ACHN (cell line): ENCODE measurements around the gene SRP72.
A peak's percentile ranks its signal among the peaks of the same experiment; 100 is the strongest.
"Not testable (repeated sequence)": the region's sequence is repeated elsewhere in the genome, so short reads cannot be mapped to it uniquely, and the experiment has no call there.

Source experiments
- DNase-seq: peaks from one replicate; pipeline ENCODE4 v3.0.0-alpha.2; 2015
- in situ Hi-C: cut with HindIII; loops from 2 replicates; pipeline ENCODE4 v1.10.0; 2017; ENCODE audit warnings: low sequenced_read_pairs, low pct_ligation_motif_present, low pct_unique_long_range_greater_than_20kb

Gene SRP72

GRCh38 chr4:56463711-56464110, 3.7 kb upstream of the SRP72 start:
- in situ Hi-C loops = no loop called here
- DNase-seq = no peak

GRCh38 chr4:56464581-56464980, 2.8 kb upstream of the SRP72 start:
- in situ Hi-C loops = no loop called here

GRCh38 chr4:56465599-56466295, 1.7 kb upstream of the SRP72 start:
- in situ Hi-C loops = no loop called here
- peak; percentile 17 for DNase-seq

More at GRCh38 chr4:56464581-56464980, 2.8 kb upstream of the SRP72 start:
- DNase-seq = no peak

- in situ Hi-C loops = not testable (repeated sequence)
- peak; percentile 82 for DNase-seq
These were observed 1.1 kb upstream of the SRP72 start for GRCh38 chr4:56466296-56466761.

- in situ Hi-C loops = no loop called here
- DNase-seq = no peak
These were observed 520 bp upstream of the SRP72 start for GRCh38 chr4:56466910-56467283.

GRCh38 chr4:56468097-56468422, 643 bp downstream of the SRP72 start:
- peak; percentile 53 for DNase-seq
- in situ Hi-C loops = no loop called here

- in situ Hi-C loops = no loop called here
- no peak for DNase-seq
These were observed 2.2 kb downstream of the SRP72 start for GRCh38 chr4:56469489-56470210.

GRCh38 chr4:56475917-56476316, 8.5 kb downstream of the SRP72 start:
- in situ Hi-C loops = no loop called here

GRCh38 chr4:56477192-56477702, 9.8 kb downstream of the SRP72 start:
- DNase-seq = no peak
- in situ Hi-C loops = no loop called here

More at GRCh38 chr4:56475917-56476316, 8.5 kb downstream of the SRP72 start:
- no peak for DNase-seq

GRCh38 chr4:56480691-56481090, 13.3 kb downstream of the SRP72 start:
- DNase-seq = no peak
- in situ Hi-C loops = no loop called here

- in situ Hi-C loops = no loop called here
- DNase-seq = no peak
These were observed 28.8 kb downstream of the SRP72 start for GRCh38 chr4:56496241-56496640.

GRCh38 chr4:56505269-56506130, 38.1 kb downstream of the SRP72 start, which contains the start of gene ARL9:
ARL9 (plus strand) TSS chr4:56505791; CDS start chr4:56505863, 72 bp downstream.
- peak; percentile 18 for DNase-seq
- in situ Hi-C loops = no loop called here

GRCh38 chr4:56511098-56511497, 43.7 kb downstream of the SRP72 start:
- DNase-seq = no peak
- in situ Hi-C loops = no loop called here

- in situ Hi-C loops = no loop called here
- DNase-seq = no peak
These were observed 44.7 kb downstream of the SRP72 start for GRCh38 chr4:56512166-56512565.

GRCh38 chr4:56513517-56513916, 46.1 kb downstream of the SRP72 start:
- in situ Hi-C loops = no loop called here
- DNase-seq = no peak

GRCh38 chr4:56530269-56531148, 63.1 kb downstream of the SRP72 start:
- in situ Hi-C loops = no loop called here
- peak; percentile 83 for DNase-seq

GRCh38 chr4:56531149-56531770, 63.8 kb downstream of the SRP72 start:
- in situ Hi-C loops = no loop called here
- no peak for DNase-seq

GRCh38 chr4:56531823-56532222, 64.4 kb downstream of the SRP72 start:
- DNase-seq = no peak
- in situ Hi-C loops = no loop called here
